ENCODE results near the gene ABHD1. TPM values are rescaled to one million over a fixed set of nuclear protein-coding genes. Genes with fewer than 3 reads are reported as not detected.
"Not testable (repeated sequence)": the region's sequence is repeated elsewhere in the genome, so short reads cannot be mapped to it uniquely, and the experiment has no call there.

ABHD1 gene
- polyA plus RNA-seq (ENCODE audit: insufficient read depth in 1 of 5, insufficient read length in 5 of 5, low replicate concordance in 1 of 5), result 1 to 10 TPM in 3 of 5 donors, under 1 TPM in 2; 0.61 to 2.2 (median 1.0) TPM
- long read RNA-seq, donor 1, partial matches to known transcripts, result 0 of 1 reads
- long read RNA-seq, donor 1, other reads (novel, unspliced or antisense), result 0 of 1 reads
- long read RNA-seq, donor 2, result 0 reads
- long read RNA-seq, donor 3, partial matches to known transcripts, result 0 of 8 reads
- long read RNA-seq, donor 3, other reads (novel, unspliced or antisense), result 8 of 8 reads
- long read RNA-seq, donor 4, result 0 reads
- long read RNA-seq, donor 5, partial matches to known transcripts, result 5 of 18 reads
- long read RNA-seq, donor 5, other reads (novel, unspliced or antisense), result 13 of 18 reads
- long read RNA-seq, donor 6, partial matches to known transcripts, result 18 of 41 reads
- long read RNA-seq, donor 6, other reads (novel, unspliced or antisense), result 23 of 41 reads
- long read RNA-seq, donor 7, partial matches to known transcripts, result 12 of 42 reads
- long read RNA-seq, donor 7, other reads (novel, unspliced or antisense), result 30 of 42 reads
- long read RNA-seq, donor 8, result 0 reads

DNA sequence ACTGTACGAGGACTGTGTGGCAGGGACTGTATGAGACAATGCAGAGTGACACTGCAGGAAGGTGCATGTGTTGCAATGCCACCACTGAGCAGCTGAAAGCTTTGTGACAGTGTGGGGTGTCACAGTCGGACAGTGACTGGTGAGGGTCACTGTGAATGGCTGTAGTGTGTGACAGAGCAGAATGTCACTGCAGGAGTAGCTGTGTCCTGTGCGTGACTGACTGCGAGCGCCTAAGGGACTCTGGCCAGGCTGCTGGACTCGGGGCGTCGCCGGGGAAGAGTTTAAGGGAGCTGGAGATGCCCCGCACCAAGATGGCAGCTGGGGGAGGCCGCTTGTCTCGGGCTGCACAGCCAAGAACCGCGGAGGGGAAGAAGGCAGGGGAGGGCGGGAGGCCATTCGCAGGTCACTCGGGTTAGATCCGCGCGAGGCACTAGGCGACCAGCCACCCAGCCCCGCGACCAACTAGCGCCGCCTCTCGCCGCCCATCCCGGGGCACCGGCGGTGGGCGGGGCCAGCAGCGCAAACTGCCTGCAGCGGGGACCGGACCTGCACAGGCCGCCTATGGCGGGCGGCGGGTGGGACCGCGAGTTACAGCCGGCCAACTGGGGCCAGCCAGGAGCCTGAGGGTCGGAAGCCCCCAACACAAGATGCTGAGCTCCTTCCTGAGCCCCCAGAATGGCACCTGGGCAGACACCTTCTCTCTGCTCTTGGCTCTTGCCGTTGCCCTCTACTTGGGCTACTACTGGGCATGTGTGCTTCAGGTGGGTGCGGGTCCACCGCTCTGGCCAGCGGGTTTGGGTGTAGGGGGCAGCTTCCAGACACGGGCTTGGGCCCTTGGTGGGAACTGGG lies at the start of gene ABHD1:
ABHD1 (plus strand) TSS at position 514 of the 849 bp plus-strand sequence; CDS start at position 648, 134 bp downstream.
- DNase-seq, result peak; percentile 14 to 18

DNA sequence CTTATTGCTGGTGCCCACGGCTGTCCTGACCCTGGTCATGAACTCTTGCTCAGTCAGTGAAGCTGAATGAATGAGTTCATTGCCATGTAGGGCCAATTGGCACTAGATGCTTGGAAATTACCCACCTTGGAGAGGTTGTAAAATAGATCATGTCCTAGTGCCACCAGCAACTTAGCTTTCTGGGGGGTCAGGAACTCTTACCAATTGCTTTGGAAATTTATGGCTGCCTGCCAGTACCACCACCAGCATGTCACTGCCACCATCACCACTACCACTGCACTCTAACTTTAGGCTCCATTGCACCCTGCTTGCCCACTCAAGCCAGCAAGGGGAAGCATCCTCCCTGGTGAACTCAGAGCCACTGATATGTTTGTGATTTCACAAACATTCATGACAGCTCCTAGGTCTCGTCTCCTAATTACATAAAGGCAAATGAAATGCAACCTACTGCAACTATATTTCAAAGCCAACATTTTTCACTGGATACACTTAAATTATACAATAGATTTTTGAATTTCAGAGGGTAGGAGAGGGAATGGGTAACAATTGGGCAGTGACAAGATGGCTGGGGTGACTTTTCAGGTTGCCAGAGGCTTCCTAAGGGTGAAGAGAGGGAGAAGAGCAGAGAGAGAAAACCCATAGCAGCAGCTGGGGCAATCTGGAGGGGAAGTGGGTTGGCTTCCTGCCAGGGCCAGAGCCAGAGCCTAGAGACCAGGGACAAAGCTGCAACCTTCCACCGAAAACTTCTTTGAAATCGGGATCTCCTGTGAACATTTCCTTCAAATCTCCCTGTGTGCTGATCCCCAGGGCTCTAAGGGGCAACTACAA lies 48.7 kb upstream of the ABHD1 start:
- DNase-seq, result peak; percentile 69 to 74

DNA sequence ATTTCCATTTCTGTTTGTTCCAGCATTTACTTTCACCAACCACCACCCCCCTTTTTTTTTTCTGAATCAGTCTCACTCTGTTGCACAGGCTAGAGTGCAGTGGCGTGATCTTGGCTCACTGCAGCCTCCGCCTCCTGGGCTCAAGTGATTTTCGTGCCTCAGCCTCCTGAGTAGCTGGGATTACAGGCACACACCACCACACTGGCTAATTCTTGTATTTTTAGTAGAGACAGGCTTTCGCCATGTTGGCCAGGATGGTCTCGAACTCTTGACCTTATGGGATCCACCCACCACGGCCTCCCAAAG lies 48.1 kb upstream of the ABHD1 start:
- not testable (repeated sequence) for DNase-seq

DNA sequence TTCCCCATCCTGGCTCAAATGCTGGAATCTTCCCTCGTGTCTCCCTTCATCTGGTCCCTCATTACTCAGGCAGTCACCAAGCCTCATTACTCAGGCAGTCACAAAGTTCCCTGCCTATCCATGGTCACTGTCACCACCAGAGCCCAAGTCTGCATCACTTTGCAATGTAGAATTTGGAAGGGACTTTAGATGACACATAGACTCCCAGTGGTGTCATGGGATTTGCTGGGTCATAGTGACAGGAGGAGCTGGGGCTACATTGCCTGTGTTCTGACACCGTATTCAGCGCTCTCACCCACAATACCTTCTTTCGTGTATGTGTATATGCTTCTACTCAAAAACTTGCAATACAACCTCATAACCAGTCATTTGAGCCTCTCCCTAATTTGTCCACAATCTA lies 47.3 kb upstream of the ABHD1 start:
- no peak for DNase-seq

DNA sequence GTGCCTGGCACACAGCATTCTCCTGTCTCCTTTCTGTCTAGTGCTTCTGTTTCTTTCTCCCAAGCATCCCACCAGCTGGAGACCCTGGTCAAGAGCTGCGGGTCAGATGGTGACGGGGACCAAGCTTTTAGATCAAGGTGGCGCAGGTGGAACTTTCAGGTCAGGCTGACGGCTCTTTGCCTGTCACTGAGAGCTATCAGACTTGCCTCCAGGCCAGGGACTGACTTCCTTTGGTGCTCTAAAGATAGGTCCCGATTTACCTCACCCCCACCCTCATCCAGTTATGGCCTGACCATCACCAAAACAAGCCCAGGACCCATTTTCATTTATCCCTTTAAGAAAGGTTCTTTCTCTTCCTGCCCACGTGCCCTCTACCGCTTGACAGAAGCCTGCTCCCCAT lies 46.4 kb upstream of the ABHD1 start:
- no peak for DNase-seq

DNA sequence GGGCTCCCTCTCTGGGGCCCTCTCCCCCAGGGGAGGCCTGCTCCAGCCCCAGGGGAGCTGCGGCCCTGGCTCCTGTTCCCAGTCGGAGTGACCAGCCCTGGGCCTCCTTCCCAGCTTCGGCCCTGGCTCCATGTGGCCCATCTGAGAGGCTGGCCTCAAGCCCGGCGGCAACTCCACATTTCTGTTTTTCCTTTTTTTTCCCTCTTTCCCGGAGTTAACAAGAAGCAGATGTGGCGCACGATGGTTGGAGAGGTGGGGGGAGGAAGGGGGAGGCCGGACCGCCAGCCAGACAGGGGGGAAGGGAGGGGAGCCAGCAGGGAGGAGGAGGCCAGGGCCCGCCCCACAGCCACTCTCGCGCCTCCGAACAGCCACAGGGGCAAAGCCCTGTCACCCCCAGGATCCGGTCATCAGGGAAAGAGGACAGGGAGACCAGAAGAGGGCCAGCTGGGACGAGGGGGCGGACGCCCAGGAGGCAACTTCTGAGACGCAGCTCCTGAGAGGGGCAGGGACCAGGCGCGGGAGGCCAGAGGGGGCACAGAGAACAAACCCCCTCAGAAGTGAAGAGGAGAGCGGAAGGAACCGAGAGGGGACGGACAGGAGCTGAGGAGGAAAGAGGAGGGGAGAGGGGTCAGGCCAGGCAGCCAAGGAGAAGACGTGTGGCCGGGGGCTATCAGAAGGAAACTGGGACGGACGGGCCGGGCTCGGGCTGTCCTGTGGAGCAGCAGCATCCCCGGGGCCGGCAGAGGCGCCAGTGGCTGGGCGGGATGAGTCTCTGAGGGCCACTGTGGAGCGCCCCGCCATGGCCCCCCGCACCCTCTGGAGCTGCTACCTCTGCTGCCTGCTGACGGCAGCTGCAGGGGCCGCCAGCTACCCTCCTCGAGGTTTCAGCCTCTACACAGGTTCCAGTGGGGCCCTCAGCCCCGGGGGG lies 45.1 kb upstream of the ABHD1 start, which contains the start of gene EMILIN1:
EMILIN1 (plus strand) TSS at position 349 of the 928 bp plus-strand sequence; CDS start at position 800, 451 bp downstream.
- peak; percentile 94 to 95 for DNase-seq

DNA sequence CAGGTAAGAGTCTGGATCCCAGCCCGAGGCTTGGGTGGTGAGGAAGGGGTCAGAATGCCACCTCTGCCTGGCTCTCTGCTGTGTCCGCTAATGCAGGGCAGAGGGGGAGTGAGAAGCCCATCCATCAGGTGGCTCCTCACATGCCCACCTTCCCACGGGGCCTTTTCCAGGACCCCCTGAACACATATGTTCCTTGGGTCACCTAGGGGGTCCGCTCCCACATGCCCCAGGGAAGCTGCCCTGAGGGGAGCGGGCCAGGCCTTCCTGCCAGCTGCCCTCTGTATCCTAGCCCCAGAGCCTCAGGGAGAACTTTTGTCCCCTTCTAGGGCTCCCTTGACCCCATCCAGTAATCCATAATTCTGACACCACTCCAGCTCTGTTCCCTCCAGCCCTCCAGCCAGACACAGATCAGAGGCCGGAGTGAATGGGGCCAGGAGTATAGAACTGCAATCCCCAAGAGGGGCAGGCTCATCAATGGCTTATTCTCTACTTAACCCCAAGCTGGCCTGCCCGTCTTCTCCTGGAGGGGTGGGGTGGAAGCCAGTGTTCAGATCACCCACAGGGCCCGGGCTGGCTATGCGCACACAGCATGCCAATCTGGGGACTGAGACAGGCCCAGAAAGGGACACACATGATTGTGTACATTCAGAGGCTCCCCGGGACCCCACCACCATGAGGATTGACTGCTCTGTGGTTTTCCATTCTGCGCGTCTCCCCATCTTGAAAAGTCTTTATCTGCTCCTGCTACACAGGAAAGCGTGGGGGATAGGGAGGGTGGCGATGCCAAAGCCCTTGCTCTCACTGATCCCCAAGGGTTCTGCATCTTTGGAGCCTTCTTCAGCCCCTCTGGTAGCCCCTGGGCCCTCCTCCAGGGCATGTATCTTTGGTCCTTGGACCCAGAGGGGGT lies 44.1 kb upstream of the ABHD1 start:
- no peak for DNase-seq

DNA sequence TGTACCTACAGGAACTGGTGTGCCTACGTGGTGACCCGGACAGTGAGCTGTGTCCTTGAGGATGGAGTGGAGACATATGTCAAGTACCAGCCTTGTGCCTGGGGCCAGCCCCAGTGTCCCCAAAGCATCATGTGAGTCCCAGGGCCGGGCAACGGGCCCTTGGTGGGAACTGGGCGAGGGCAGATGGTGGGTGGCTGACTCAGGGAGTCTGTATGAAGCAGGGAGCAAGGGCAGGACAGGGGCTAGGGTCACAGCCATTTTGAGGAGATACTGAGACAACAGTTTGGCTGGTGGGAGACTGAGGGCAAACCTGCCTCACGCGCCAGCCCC lies 43.5 kb upstream of the ABHD1 start:
- DNase-seq, result no peak

DNA sequence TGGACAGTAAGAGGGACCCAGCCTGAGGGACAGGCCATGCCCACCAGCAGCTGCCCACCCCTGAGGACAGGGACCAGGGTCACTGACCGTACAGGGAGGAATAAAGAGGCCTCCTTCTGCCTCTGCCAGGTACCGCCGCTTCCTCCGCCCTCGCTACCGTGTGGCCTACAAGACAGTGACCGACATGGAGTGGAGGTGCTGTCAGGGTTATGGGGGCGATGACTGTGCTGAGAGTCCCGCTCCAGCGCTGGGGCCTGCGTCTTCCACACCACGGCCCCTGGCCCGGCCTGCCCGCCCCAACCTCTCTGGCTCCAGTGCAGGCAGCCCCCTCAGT lies 43.0 kb upstream of the ABHD1 start:
- DNase-seq, result no peak

DNA sequence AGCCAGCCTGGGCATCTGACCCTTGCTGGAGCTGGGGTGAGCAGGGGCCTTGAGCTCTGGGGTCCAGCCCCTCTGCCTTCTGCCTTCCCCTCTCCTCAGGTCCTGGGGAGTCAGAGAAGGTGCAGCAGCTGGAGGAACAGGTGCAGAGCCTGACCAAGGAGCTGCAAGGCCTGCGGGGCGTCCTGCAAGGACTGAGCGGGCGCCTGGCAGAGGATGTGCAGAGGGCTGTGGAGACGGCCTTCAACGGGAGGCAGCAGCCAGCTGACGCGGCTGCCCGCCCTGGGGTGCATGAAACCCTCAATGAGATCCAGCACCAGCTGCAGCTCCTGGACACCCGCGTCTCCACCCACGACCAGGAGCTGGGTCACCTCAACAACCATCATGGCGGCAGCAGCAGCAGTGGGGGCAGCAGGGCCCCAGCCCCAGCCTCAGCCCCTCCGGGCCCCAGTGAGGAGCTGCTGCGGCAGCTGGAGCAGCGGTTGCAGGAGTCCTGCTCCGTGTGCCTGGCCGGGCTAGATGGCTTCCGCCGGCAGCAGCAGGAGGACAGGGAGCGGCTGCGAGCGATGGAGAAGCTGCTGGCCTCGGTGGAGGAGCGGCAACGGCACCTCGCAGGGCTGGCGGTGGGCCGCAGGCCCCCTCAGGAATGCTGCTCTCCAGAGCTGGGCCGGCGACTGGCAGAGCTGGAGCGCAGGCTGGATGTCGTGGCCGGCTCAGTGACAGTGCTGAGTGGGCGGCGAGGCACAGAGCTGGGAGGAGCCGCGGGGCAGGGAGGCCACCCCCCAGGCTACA lies 41.4 kb upstream of the ABHD1 start:
- no peak for DNase-seq

DNA sequence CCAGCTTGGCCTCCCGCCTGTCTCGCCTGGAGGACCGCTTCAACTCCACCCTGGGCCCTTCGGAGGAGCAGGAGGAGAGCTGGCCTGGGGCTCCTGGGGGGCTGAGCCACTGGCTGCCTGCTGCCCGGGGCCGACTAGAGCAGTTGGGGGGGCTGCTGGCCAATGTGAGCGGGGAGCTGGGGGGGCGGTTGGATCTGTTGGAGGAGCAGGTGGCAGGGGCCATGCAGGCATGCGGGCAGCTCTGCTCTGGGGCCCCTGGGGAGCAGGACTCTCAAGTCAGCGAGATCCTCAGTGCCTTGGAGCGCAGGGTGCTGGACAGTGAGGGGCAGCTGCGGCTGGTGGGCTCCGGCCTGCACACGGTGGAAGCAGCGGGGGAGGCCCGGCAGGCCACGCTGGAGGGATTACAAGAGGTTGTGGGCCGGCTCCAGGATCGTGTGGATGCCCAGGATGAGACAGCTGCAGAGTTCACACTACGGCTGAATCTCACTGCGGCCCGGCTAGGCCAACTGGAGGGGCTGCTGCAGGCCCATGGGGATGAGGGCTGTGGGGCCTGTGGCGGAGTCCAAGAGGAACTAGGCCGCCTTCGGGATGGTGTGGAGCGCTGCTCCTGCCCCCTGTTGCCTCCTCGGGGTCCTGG lies 40.7 kb upstream of the ABHD1 start:
- DNase-seq, result no peak

DNA sequence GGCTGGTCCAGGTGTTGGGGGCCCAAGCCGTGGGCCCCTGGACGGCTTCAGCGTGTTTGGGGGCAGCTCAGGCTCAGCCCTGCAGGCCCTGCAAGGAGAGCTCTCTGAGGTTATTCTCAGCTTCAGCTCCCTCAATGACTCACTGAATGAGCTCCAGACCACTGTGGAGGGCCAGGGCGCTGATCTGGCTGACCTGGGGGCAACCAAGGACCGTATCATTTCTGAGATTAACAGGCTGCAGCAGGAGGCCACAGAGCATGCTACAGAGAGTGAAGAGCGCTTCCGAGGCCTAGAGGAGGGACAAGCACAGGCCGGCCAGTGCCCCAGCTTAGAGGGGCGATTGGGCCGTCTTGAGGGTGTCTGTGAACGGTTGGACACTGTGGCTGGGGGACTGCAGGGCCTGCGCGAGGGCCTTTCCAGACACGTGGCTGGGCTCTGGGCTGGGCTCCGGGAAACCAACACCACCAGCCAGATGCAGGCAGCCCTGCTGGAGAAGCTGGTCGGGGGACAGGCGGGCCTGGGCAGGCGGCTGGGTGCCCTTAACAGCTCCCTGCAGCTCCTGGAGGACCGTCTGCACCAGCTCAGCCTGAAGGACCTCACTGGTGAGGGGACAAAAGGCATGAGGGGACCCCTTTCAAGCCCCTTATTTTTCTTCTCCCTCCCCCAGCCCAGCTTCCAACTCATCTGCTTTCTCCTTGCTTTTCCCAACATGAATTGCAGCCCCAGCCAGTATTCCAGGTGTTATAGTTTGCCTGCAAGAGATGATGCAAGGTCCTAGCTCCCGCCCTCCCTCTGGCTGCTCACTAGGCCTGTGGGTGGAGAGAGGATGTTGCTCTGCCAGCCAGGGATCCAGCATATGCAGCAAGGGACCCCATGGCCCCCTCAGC lies 40.0 kb upstream of the ABHD1 start:
- no peak for DNase-seq

DNA sequence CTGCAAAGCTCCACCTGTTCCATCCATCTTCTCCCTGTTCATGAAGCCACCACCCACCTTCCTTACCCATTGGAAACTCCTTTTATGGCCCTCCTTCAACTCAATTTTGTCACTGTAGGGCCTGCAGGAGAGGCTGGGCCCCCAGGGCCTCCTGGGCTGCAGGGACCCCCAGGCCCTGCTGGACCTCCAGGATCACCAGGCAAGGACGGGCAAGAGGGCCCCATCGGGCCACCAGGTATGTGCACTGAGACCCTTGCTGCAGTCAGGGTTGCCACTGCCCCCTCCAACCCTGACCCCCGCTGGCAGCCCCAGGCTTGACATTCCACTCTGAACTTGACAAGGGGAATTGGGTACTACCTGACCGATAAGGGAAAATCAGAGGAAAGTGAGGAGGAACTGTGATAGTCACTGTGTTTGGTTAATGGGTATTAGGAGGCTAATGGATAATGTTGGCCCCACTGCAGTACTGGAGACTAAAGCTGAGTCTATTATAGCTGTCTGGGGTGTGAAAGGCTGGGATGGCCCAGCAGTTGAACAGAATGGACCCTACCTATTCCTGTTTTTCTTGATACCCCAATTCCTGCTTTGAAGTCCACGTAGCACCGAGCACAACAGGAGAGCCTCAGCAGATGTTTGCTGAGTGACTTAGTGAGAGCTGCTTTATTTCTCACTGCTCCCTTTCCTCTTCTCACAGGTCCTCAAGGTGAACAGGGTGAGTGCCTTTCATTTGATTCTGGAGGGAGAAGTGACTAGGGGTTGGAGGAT lies 39.1 kb upstream of the ABHD1 start:
- no peak for DNase-seq

DNA sequence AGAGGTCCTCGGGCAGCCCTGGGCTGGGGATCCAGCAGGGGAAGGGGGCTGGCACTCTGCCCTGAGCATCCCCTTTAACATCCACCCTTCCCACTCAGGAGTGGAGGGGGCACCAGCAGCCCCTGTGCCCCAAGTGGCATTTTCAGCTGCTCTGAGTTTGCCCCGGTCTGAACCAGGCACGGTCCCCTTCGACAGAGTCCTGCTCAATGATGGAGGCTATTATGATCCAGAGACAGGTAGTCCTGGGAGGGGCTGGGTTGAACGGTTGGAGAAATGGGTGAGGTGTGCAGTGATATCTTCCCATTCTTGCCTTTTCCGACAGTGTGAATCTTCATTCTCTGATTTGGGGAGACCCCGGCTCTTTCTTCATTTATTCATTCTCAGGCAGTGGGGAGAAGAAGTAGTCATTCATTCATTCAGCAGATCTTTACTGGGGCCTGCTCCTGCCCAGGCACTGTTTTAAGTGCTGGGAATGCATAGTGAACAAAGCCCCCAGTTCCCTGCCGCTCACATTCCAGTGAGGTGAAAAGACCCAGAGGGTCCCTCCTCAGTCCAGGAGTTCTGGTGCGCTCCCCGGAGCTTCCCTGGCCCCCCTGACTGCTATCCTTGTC lies 38.4 kb upstream of the ABHD1 start:
- DNase-seq, result no peak

DNA sequence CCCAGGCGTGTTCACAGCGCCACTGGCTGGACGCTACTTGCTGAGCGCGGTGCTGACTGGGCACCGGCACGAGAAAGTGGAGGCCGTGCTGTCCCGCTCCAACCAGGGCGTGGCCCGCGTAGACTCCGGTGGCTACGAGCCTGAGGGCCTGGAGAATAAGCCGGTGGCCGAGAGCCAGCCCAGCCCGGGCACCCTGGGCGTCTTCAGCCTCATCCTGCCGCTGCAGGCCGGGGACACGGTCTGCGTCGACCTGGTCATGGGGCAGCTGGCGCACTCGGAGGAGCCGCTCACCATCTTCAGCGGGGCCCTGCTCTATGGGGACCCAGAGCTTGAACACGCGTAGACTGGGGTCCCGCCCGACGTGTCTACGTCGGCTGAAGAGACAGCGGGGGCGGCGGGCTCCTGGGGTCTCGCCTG lies 37.9 kb upstream of the ABHD1 start:
- DNase-seq, result no peak

Data from right lung (tissue), 10 donors.